HL-60 (cell line): ENCODE data around the gene HEPACAM.

Experiments
- DNase-seq, 2 experiments: peaks; one replicate each; pipeline ENCODE4 v3.0.0-alpha.2; 2010 to 2020; ENCODE audit warnings: low read depth in 1 of 2, low spot score in 1 of 2
- H3K27ac ChIP-seq: fragments of 250-450 bp; sonication (Bioruptor Pico); replicated peaks from 2 replicates; pipeline ENCODE4 v1.5.1; 2020; ENCODE audit warnings: mild to moderate bottlenecking, moderate library complexity
- H3K27me3 ChIP-seq: fragments of 250-450 bp; sonication (Bioruptor Pico); 2 replicates; pipeline ENCODE4 v1.5.1; 2021; ENCODE audit warnings: mild to moderate bottlenecking, moderate library complexity; ENCODE audit not compliant: insufficient read depth, poor library complexity, severe bottlenecking
- H3K4me3 ChIP-seq: replicated peaks from 2 replicates; pipeline ENCODE4 v1.5.1; 2011; ENCODE audit warnings: mild to moderate bottlenecking, control low read depth, low read length; ENCODE audit not compliant: insufficient read depth
- CTCF ChIP-seq: IDR thresholded peaks from one replicate; pipeline ENCODE4 v1.5.1; 2011; ENCODE audit warnings: low read length, control low read depth, inconsistent platforms; ENCODE audit not compliant: insufficient read depth
- GABPA ChIP-seq: IDR thresholded peaks from 2 replicates; pipeline ENCODE4 v1.6.1; 2012; ENCODE audit warnings: low read depth
- POLR2AphosphoS5 ChIP-seq: IDR thresholded peaks from 2 replicates; pipeline ENCODE4 v1.6.1; 2012; ENCODE audit warnings: low read depth
- SPI1 ChIP-seq: IDR thresholded peaks from 2 replicates; pipeline ENCODE4 v1.6.1; 2012; ENCODE audit warnings: low read depth, mild to moderate bottlenecking, borderline replicate concordance
- TF ChIP-seq, protein P1 (sequence below): IDR thresholded peaks from 2 replicates; pipeline ENCODE4 v1.6.1; 2012; ENCODE audit warnings: low read depth; ENCODE audit not compliant: insufficient replicate concordance

Gene HEPACAM

GRCh38 chr11:124880958-124881357 lies 54.9 kb downstream of the HEPACAM start:
- peaks cover under 1% of the 10 kb centered on the region for H3K27me3 ChIP-seq
- H3K4me3 ChIP-seq, result no peak overlapping the region
- no peak overlapping the region for H3K27ac ChIP-seq
- TF ChIP-seq CTCF (no peak), POLR2AphosphoS5 (no peak), GABPA (no peak), SPI1 (no peak)
- TF ChIP-seq, protein P1, sequence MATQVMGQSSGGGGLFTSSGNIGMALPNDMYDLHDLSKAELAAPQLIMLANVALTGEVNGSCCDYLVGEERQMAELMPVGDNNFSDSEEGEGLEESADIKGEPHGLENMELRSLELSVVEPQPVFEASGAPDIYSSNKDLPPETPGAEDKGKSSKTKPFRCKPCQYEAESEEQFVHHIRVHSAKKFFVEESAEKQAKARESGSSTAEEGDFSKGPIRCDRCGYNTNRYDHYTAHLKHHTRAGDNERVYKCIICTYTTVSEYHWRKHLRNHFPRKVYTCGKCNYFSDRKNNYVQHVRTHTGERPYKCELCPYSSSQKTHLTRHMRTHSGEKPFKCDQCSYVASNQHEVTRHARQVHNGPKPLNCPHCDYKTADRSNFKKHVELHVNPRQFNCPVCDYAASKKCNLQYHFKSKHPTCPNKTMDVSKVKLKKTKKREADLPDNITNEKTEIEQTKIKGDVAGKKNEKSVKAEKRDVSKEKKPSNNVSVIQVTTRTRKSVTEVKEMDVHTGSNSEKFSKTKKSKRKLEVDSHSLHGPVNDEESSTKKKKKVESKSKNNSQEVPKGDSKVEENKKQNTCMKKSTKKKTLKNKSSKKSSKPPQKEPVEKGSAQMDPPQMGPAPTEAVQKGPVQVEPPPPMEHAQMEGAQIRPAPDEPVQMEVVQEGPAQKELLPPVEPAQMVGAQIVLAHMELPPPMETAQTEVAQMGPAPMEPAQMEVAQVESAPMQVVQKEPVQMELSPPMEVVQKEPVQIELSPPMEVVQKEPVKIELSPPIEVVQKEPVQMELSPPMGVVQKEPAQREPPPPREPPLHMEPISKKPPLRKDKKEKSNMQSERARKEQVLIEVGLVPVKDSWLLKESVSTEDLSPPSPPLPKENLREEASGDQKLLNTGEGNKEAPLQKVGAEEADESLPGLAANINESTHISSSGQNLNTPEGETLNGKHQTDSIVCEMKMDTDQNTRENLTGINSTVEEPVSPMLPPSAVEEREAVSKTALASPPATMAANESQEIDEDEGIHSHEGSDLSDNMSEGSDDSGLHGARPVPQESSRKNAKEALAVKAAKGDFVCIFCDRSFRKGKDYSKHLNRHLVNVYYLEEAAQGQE, result no peak
- DNase-seq, result no peak

DNA sequence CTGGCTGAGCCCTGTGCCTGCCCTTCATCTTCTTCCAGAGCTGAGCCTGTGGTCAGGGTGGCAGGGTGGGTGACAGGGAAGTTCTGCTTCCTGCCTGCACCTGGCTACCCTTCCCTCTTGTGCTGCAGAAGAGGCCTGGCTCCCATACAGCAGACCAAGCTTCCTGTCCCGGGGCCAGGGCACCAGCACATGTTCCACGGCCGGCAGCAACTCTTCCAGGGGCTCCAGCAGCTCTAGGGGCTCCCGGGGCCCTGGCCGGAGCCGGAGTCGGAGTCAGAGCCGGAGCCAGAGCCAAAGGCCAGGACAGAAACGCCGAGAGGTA lies 55.6 kb downstream of the HEPACAM start:
- no peak overlapping the region for H3K27ac ChIP-seq
- no peak for TF ChIP-seq POLR2AphosphoS5
- TF ChIP-seq, protein P1, result no peak
- TF ChIP-seq CTCF, result no peak
- no peak for TF ChIP-seq SPI1
- TF ChIP-seq GABPA, result no peak
- H3K27me3 ChIP-seq, result peaks cover 7% of the 10 kb centered on the region
- DNase-seq, result peak in 1 of 2 experiments; percentile 17
- no peak overlapping the region for H3K4me3 ChIP-seq

DNA sequence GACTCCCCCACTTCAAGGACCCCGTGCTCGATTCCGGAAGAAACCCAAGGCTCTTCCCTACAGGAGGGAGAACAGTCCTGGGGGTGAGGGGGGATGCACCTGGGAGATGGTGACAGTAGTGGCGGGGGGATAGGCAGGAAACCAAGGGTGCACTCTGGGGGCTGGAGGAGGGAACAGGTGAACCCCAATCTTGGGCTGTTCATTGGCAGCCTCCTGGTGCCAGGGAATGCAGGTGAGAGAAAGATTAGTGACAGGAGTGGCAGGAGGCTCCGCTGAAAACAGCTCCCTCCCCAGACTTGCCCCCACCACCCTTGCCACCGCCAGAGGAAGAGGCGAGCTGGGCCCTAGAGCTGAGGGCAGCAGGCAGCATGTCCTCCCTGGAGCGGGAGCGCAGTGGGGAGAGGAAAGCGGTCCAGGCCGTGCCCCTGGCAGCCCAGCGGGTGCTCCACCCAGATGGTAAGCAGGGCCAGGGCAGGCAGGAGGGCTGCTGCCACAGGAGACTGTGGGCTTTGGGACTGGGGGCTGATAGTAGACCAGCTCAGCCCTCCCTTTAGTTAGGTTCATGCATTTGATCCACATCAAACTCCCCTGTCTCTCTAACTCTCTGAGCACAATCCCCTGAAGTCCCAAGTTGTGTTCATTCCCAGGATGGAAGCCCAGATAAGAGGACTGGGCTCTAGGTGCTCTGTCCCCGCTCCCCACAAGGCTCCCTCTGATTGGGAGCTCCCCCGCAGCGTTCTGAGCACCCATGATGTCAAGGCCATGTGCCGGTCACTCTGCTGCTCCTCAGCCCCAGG lies 56.2 kb downstream of the HEPACAM start:
- DNase-seq, result no peak
- TF ChIP-seq, protein P1, result no peak
- no peak for TF ChIP-seq CTCF
- TF ChIP-seq POLR2AphosphoS5, result no peak
- TF ChIP-seq GABPA, result no peak
- no peak for TF ChIP-seq SPI1
- Histone ChIP-seq H3K4me3 (no peak overlapping the region), H3K27me3 (peaks cover 7% of the 10 kb centered on the region), H3K27ac (no peak overlapping the region)
